NT2/D1 (cell line): Measurements from ENCODE around the gene KCNC1.

Experiments used
- DNase-seq: peaks from one replicate; pipeline ENCODE4 v3.0.0-alpha.2; 2011; ENCODE audit warnings: low read depth, low spot score
- H3K27me3 ChIP-seq: 2 replicates; pipeline ENCODE4 v1.6.0; 2011; ENCODE audit warnings: mild to moderate bottlenecking; ENCODE audit not compliant: insufficient read length, insufficient read depth
- H3K36me3 ChIP-seq: 2 replicates; pipeline ENCODE4 v1.6.1; 2011; ENCODE audit warnings: mild to moderate bottlenecking, low read length, mixed read lengths; ENCODE audit not compliant: insufficient read depth, insufficient read length
- H3K4me1 ChIP-seq: 2 replicates; pipeline ENCODE4 v1.5.1; 2011; ENCODE audit not compliant: insufficient read depth, insufficient read length
- H3K4me3 ChIP-seq: 2 replicates; pipeline ENCODE4 v1.5.1; 2011; ENCODE audit warnings: low read depth; ENCODE audit not compliant: insufficient read length
- H3K9ac ChIP-seq: 2 replicates; pipeline ENCODE4 v1.6.0; 2011; ENCODE audit warnings: low read depth; ENCODE audit not compliant: insufficient read length
- H3K9me3 ChIP-seq: 2 replicates; pipeline ENCODE4 v1.5.1; 2011; ENCODE audit warnings: mild to moderate bottlenecking, low read length; ENCODE audit not compliant: insufficient read depth
- SUZ12 ChIP-seq: IDR thresholded peaks from 2 replicates; pipeline ENCODE4 v1.6.1; 2011; ENCODE audit not compliant: insufficient read length, insufficient read depth; ENCODE audit errors: extremely low read depth
- YY1 ChIP-seq: IDR thresholded peaks from 2 replicates; pipeline ENCODE4 v1.6.1; 2011; ENCODE audit not compliant: insufficient read length, insufficient read depth
- ZNF274 ChIP-seq: IDR thresholded peaks from 2 replicates; pipeline ENCODE4 v1.6.1; 2011; ENCODE audit warnings: mild to moderate bottlenecking, low read depth, low read length

KCNC1 gene

GRCh38 chr11:17786824-17787525, 52.4 kb downstream of the KCNC1 start:
- Histone ChIP-seq H3K27me3 (no peaks in the 10 kb centered on the region), H3K9ac (no peak overlapping the region), H3K9me3 (no peaks in the 10 kb centered on the region), H3K4me1 (no peaks in the 10 kb centered on the region), H3K36me3 (no peaks in the 10 kb centered on the region), H3K4me3 (no peak overlapping the region)
- TF ChIP-seq SUZ12: no peak
- no peak for TF ChIP-seq YY1
- TF ChIP-seq ZNF274: no peak
- no peak for DNase-seq

GRCh38 chr11:17788084-17788483, 53.5 kb downstream of the KCNC1 start:
- no peak for DNase-seq
- no peak for TF ChIP-seq YY1
- TF ChIP-seq SUZ12: no peak
- TF ChIP-seq ZNF274: no peak
- H3K4me3 ChIP-seq: no peak overlapping the region

GRCh38 chr11:17790453-17790852, 55.9 kb downstream of the KCNC1 start:
- DNase-seq: no peak
- no peak overlapping the region for H3K4me3 ChIP-seq

More at GRCh38 chr11:17788084-17788483, 53.5 kb downstream of the KCNC1 start:
- Histone ChIP-seq H3K9me3 (no peaks in the 10 kb centered on the region), H3K27me3 (no peaks in the 10 kb centered on the region), H3K36me3 (no peaks in the 10 kb centered on the region), H3K4me1 (no peaks in the 10 kb centered on the region), H3K9ac (no peak overlapping the region)

GRCh38 chr11:17791144-17791543, 56.6 kb downstream of the KCNC1 start:
- TF ChIP-seq SUZ12: no peak
- TF ChIP-seq YY1: no peak
- no peak for TF ChIP-seq ZNF274
- DNase-seq: no peak
- H3K36me3 ChIP-seq: no peaks in the 10 kb centered on the region
- H3K9me3 ChIP-seq: no peaks in the 10 kb centered on the region
- peaks cover 4% of the 10 kb centered on the region for H3K4me1 ChIP-seq
- H3K9ac ChIP-seq: no peak overlapping the region
- no peaks in the 10 kb centered on the region for H3K27me3 ChIP-seq
- no peak overlapping the region for H3K4me3 ChIP-seq

More at GRCh38 chr11:17790453-17790852, 55.9 kb downstream of the KCNC1 start:
- Histone ChIP-seq H3K27me3 (no peaks in the 10 kb centered on the region), H3K4me1 (peaks cover 4% of the 10 kb centered on the region), H3K9me3 (no peaks in the 10 kb centered on the region), H3K36me3 (no peaks in the 10 kb centered on the region), H3K9ac (no peak overlapping the region)
- TF ChIP-seq ZNF274: no peak
- no peak for TF ChIP-seq YY1

GRCh38 chr11:17792161-17792560, 57.6 kb downstream of the KCNC1 start:
- DNase-seq: no peak
- no peaks in the 10 kb centered on the region for H3K36me3 ChIP-seq
- no peaks in the 10 kb centered on the region for H3K9me3 ChIP-seq
- H3K4me1 ChIP-seq: peaks cover 4% of the 10 kb centered on the region
- no peaks in the 10 kb centered on the region for H3K27me3 ChIP-seq
- no peak overlapping the region for H3K9ac ChIP-seq
- no peak for TF ChIP-seq ZNF274
- no peak for TF ChIP-seq SUZ12
- TF ChIP-seq YY1: no peak
- H3K4me3 ChIP-seq: no peak overlapping the region

GRCh38 chr11:17793642-17794170, 59.1 kb downstream of the KCNC1 start:
- Histone ChIP-seq H3K9me3 (no peaks in the 10 kb centered on the region), H3K27me3 (no peaks in the 10 kb centered on the region), H3K4me1 (peaks cover 6% of the 10 kb centered on the region), H3K4me3 (no peak overlapping the region), H3K9ac (no peak overlapping the region), H3K36me3 (no peaks in the 10 kb centered on the region)
- TF ChIP-seq ZNF274 (no peak), YY1 (no peak), SUZ12 (no peak)
- DNase-seq: no peak

- Histone ChIP-seq H3K9me3 (no peaks in the 10 kb centered on the region), H3K4me3 (no peak overlapping the region), H3K27me3 (no peaks in the 10 kb centered on the region), H3K36me3 (no peaks in the 10 kb centered on the region), H3K9ac (no peak overlapping the region), H3K4me1 (peaks cover 6% of the 10 kb centered on the region)
- TF ChIP-seq SUZ12 (no peak), YY1 (no peak), ZNF274 (no peak)
- no peak for DNase-seq
Measured at GRCh38 chr11:17794981-17795380, 60.4 kb downstream of the KCNC1 start.
